Left lung (tissue), 10 donors: ENCODE data around the gene ABCC5. TPM values are rescaled to one million over a fixed set of nuclear protein-coding genes. Genes with fewer than 3 reads are reported as not detected.
"Not testable (repeated sequence)": the region's sequence is repeated elsewhere in the genome, so short reads cannot be mapped to it uniquely, and the experiment has no call there.

ENCODE experiments used
- ATAC-seq: fragments of 200-7000 bp; cut with Tn5 transposase; one replicate; pipeline ENCODE4 v1.9.1; 2020; ENCODE audit warnings: moderate library complexity
- DNase-seq, 4 donors: peaks; one replicate each; pipeline ENCODE4 v3.0.0-alpha.2; 2013 to 2020
- H3K27ac ChIP-seq, 2 donors: fragments of 200-600 bp; sonication (generic) in 1 of 2; one replicate each; pipeline versions ENCODE4 v1.5.0 to v1.8.0; 2020 to 2021
- H3K27me3 ChIP-seq, 2 donors: fragments of 200-600 bp; sonication (generic) in 1 of 2; one replicate each; pipeline versions ENCODE4 v1.5.0 to v1.8.0; 2020 to 2021
- H3K36me3 ChIP-seq, 2 donors: fragments of 200-600 bp; sonication (generic) in 1 of 2; one replicate each; pipeline versions ENCODE4 v1.5.0 to v1.8.0; 2020 to 2021
- H3K4me1 ChIP-seq, 2 donors: fragments of 200-600 bp; one replicate each; pipeline ENCODE4 v1.8.0; 2021
- H3K4me3 ChIP-seq, 2 donors: fragments of 200-600 bp; sonication (generic) in 1 of 2; one replicate each; pipeline versions ENCODE4 v1.5.0 to v1.8.0; 2020 to 2021; ENCODE audit warnings: mild to moderate bottlenecking in 1 of 2
- H3K9me3 ChIP-seq, 2 donors: fragments of 200-600 bp; sonication (generic) in 1 of 2; one replicate each; pipeline versions ENCODE4 v1.5.0 to v1.8.0; 2020 to 2021
- intact Hi-C, 2 donors: fragments of 100-400 bp; cut with DNase I; formaldehyde crosslinking; loops; one replicate each; pipeline versions ENCODE4 v1.11.2 to v1.14.2; 2022
- polyA plus RNA-seq, 6 donors: library from polyadenylated mRNA; unstranded; fragments of 120-200 nt; gene quantifications; one replicate each; pipeline ENCODE4 v1.2.1, GENCODE V29; 2013; ENCODE audit not compliant: insufficient read length in 6 of 6
- total RNA-seq, 2 donors: library from RNA; stranded (reverse); fragmentation: NEBNext Ultra II Directional; extraction: Animal tissue kit (Norgen Biotek cat#: 25700); gene quantifications; one replicate each; pipeline ENCODE4 v1.2.1, GENCODE V29; 2021
- TF ChIP-seq, protein P1 (sequence below), 2 donors: fragments of 200-600 bp; sonication (generic) in 1 of 2; IDR thresholded peaks; one replicate each; pipeline versions ENCODE4 v1.5.0 to v1.8.0; 2021; ENCODE audit warnings: antibody characterized with exemption in 2 of 2
- donor health status: DM: no; HTN: yes; CAD: no.
- donor health status: DM: no; HTN: no; CAD: no.

The ABCC5 gene
- total and polyA plus RNA-seq, 8 donors: 37.7 to 96.4 (median 78.1) TPM

DNA sequence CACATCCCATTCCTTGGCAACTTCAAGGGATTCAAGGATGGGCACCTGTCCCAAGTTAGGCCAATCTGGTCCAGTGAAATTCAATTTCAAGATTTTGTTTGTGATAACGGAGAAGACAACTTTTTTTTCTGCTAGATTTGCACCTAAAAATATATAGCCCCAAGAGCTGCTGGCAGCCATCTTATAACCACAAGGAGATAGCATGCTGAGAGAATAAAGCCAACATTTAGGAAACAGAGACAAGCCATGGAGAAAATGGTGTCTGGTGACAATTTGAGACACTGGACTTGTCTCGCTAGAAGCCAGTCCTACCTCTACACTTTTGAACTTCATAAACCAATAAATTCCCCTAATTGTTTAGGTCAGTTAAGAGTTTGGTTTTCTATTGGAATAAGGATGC, 138.4 kb downstream of the ABCC5 start:
- DNase-seq (no peak), ATAC-seq (no peak)
- Histone ChIP-seq H3K36me3 (peaks cover 0 to 5% of the 10 kb centered on the region in 2 donors), H3K27ac (no peak overlapping the region), H3K4me3 (no peak overlapping the region), H3K9me3 (no peaks in the 10 kb centered on the region), H3K27me3 (no peaks in the 10 kb centered on the region), H3K4me1 (peaks cover 20 to 83% of the 10 kb centered on the region in 2 donors)
- intact Hi-C loops: no loop called here
- TF ChIP-seq, protein P1, sequence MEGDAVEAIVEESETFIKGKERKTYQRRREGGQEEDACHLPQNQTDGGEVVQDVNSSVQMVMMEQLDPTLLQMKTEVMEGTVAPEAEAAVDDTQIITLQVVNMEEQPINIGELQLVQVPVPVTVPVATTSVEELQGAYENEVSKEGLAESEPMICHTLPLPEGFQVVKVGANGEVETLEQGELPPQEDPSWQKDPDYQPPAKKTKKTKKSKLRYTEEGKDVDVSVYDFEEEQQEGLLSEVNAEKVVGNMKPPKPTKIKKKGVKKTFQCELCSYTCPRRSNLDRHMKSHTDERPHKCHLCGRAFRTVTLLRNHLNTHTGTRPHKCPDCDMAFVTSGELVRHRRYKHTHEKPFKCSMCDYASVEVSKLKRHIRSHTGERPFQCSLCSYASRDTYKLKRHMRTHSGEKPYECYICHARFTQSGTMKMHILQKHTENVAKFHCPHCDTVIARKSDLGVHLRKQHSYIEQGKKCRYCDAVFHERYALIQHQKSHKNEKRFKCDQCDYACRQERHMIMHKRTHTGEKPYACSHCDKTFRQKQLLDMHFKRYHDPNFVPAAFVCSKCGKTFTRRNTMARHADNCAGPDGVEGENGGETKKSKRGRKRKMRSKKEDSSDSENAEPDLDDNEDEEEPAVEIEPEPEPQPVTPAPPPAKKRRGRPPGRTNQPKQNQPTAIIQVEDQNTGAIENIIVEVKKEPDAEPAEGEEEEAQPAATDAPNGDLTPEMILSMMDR (IDR thresholded peaks at IDR 0.05): no peak

DNA sequence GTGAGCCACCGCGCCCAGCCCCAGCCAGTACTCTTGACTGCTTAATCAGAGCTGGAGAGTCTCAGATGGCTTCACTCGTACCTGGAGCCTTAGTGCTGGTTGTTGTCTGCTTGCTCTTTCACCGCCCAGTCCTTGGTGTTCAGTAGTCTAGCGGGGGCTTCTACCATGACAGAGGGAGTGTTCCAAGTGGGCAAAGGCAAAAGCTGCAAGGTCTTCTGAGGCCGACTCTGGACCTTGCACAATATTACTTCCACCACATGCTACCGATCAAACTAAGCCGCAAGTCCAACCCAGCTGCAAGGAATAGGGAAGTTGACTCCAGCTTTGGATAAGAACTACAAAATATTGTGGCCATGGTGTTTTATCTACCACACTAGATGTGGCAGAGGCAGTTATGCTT, 139.6 kb downstream of the ABCC5 start:
- Histone ChIP-seq H3K4me1 (peaks cover 12 to 72% of the 10 kb centered on the region in 2 donors), H3K36me3 (peaks cover 0 to 5% of the 10 kb centered on the region in 2 donors), H3K27ac (peak overlapping the region in 1 of 2 donors; percentile 63), H3K9me3 (no peaks in the 10 kb centered on the region), H3K27me3 (no peaks in the 10 kb centered on the region), H3K4me3 (no peak overlapping the region)
- TF ChIP-seq, protein P1 (IDR thresholded peaks at IDR 0.05): no peak
- ATAC-seq: peak; percentile 70
- DNase-seq: peak in 1 of 4 donors; percentile 36
- intact Hi-C loops: no loop called here

DNA sequence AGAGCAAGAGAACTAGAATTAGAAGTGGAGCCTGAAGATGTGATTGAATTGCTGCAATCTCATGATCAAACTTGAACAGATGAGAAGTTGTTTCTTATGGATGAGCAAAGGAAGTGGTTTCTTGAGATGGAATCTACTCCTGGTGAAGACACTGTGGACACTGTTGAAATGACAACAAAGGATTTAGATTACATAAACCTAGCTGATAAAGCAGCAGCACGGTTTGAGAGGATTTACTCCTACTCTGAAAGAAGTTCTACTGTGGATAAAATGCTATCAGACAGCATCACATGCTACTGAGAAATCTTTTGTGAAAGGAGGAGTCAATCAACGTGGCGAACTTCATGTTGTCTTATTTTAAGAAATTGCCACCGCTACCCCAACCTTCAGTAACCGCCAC, 140.5 kb downstream of the ABCC5 start:
- peak overlapping the region in 1 of 2 donors; percentile 63 for H3K27ac ChIP-seq
- H3K4me3 ChIP-seq: not testable (repeated sequence)

DNA sequence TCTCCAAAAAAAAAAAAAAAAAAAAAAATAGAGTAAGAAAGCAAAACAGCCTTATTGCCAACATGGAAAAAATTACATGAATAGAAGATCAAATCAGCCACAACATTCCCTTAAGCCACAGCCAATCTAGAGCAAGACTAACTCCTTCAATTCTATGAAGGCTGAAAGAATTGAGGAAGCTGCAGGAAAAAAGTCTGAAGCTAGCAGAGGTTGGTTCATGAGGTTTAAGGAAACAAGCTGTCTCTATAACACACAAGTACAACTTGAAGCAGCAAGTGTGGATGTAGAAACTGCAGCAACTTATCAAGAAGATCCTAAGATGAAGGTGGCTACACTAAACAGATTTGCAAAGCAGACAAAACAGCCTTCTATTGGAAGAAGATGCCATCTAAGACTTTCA, 142.3 kb downstream of the ABCC5 start:
- peak overlapping the region in 1 of 2 donors; percentile 50 for H3K27ac ChIP-seq
- DNase-seq (no peak), ATAC-seq (no peak)
- no peaks in the 10 kb centered on the region for H3K27me3 ChIP-seq
- no peak overlapping the region for H3K4me3 ChIP-seq
- H3K36me3 ChIP-seq: peaks cover 0 to 5% of the 10 kb centered on the region in 2 donors
- TF ChIP-seq, protein P1 (IDR thresholded peaks at IDR 0.05): no peak
- intact Hi-C loops: no loop called here
- no peaks in the 10 kb centered on the region for H3K9me3 ChIP-seq
- H3K4me1 ChIP-seq: peaks cover 5 to 66% of the 10 kb centered on the region in 2 donors

More for the DNA sequence above, 140.5 kb downstream of the ABCC5 start:
- intact Hi-C loops, DNase-seq, H3K36me3 ChIP-seq, H3K27me3 ChIP-seq, ATAC-seq, H3K9me3 ChIP-seq: not testable (repeated sequence)
- peaks cover 5 to 66% of the 10 kb centered on the region in 2 donors for H3K4me1 ChIP-seq

DNA sequence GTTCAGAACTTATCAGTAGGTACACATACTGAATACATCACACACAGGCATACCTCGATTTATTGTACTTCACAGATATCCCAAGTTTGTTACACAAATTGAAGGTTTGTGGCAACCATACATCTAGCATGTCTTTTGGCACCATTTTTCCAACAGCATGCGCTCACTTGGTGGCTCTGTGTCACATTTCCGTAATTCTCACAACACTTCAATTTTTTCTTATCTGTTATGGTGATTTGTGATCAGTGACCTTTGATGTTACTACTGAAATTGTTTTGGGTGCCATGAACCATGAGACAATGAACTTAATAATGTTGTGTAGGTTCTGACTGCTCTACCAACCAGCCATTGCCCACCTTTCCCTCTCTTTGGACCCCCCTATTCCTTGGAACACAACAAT, 143.8 kb downstream of the ABCC5 start:
- H3K4me3 ChIP-seq: no peak overlapping the region
- H3K9me3 ChIP-seq: no peaks in the 10 kb centered on the region
- H3K4me1 ChIP-seq: peaks cover 5 to 59% of the 10 kb centered on the region in 2 donors
- peaks cover 0 to 5% of the 10 kb centered on the region in 2 donors for H3K36me3 ChIP-seq
- H3K27me3 ChIP-seq: no peaks in the 10 kb centered on the region
- no peak overlapping the region for H3K27ac ChIP-seq
- intact Hi-C loops: no loop called here
- no peak for ATAC-seq
- TF ChIP-seq, protein P1 (IDR thresholded peaks at IDR 0.05): no peak
- no peak for DNase-seq

DNA sequence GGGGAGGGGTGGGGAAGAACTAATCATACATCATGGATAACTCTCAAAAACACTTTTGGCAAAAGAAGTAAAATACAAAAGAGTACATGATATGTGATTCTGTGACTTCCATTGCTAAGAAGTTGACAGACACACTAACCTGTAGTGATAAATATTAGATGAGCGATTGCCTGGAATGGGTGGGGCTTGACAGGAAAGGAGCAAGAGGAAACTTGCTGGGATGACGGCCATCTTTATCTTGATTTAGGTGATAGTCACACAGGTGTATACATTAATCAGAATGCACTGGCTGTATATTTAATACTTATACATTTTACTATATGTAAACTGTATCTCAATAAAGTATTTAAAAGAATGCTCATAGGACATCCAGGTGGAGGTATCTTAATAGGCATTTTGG, 146.1 kb downstream of the ABCC5 start:
- ATAC-seq (no peak), DNase-seq (no peak)
- TF ChIP-seq, protein P1 (IDR thresholded peaks at IDR 0.05): no peak
- Histone ChIP-seq H3K27ac (no peak overlapping the region), H3K36me3 (peaks cover 0 to 14% of the 10 kb centered on the region in 2 donors), H3K4me1 (peaks cover 3 to 40% of the 10 kb centered on the region in 2 donors), H3K27me3 (no peaks in the 10 kb centered on the region), H3K9me3 (no peaks in the 10 kb centered on the region), H3K4me3 (no peak overlapping the region)
- intact Hi-C loops: no loop called here
